RWPE1 (cell line): ENCODE data around the gene TTBK1.

Experiments used
- CTCF ChIA-PET: fragments of 350-600 bp; sonication (Branson Sonifier 250); formaldehyde crosslinking; extraction: SDS; loops from one replicate; lab custom pipeline; 2021; lab: Yijun Ruan, JAX
- POLR2A ChIA-PET: fragments of 400-600 bp; formaldehyde crosslinking; extraction: SDS; loops from one replicate; lab custom pipeline; 2020; ENCODE audit warnings: antibody characterized with exemption; ENCODE audit not compliant: low non-redundant PET; lab: Yijun Ruan, JAX
- DNase-seq: peaks from one replicate; pipeline ENCODE4 v3.0.0; 2012; ENCODE audit warnings: low spot score
- H3K27ac ChIP-seq: fragments of 450-650 bp; 2 replicates; pipeline ENCODE4 v1.5.1; 2017
- TF ChIP-seq, protein P1 (sequence below): fragments of 450-650 bp; conservative IDR thresholded peaks from 2 replicates; pipeline ENCODE4 v1.5.1; 2017; ENCODE audit warnings: low read depth, mild to moderate bottlenecking

The TTBK1 gene

GRCh38 chr6:43290339-43290904 is 47.1 kb downstream of the TTBK1 start:
- H3K27ac ChIP-seq: no peak overlapping the region
- TF ChIP-seq, protein P1, sequence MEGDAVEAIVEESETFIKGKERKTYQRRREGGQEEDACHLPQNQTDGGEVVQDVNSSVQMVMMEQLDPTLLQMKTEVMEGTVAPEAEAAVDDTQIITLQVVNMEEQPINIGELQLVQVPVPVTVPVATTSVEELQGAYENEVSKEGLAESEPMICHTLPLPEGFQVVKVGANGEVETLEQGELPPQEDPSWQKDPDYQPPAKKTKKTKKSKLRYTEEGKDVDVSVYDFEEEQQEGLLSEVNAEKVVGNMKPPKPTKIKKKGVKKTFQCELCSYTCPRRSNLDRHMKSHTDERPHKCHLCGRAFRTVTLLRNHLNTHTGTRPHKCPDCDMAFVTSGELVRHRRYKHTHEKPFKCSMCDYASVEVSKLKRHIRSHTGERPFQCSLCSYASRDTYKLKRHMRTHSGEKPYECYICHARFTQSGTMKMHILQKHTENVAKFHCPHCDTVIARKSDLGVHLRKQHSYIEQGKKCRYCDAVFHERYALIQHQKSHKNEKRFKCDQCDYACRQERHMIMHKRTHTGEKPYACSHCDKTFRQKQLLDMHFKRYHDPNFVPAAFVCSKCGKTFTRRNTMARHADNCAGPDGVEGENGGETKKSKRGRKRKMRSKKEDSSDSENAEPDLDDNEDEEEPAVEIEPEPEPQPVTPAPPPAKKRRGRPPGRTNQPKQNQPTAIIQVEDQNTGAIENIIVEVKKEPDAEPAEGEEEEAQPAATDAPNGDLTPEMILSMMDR: no peak
- ChIA-PET CTCF (interaction anchor here (1.2 kb wide), 1 partner anchor 44 kb away, joined by 4 read pairs; no protein-coding TSS in a partner anchor), POLR2A (no interaction called here)
- no peak for DNase-seq

DNA sequence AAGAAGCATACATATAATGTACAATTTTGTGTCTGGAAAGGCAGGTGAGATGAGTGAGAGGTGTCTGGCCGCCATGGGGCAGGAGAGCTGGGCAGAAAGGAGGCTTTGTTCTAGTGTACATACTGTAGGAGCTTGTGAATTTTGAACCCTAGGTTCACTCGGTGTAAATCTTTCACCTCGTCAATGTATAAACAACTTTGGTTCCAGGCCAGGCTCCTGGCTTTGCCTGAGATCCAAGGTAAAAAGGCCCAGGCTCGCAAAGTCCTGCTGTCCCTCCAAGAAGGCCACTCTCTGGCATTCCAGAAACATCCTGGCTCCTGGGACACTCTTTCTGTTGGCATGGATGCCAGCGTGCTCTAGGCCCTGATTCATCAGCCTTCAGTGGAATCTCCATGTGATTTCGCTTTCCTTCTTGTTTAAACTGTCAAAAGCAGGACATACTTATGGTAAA is 47.6 kb downstream of the TTBK1 start:
- no peak overlapping the region for H3K27ac ChIP-seq
- DNase-seq: no peak
- ChIA-PET CTCF (interaction anchor here (0.6 to 1.2 kb wide), 2 partner anchors 37 to 43 kb away, joined by 3 to 4 read pairs; no protein-coding TSS in a partner anchor), POLR2A (no interaction called here)
- TF ChIP-seq, protein P1: no peak

- H3K27ac ChIP-seq: no peak overlapping the region
- no peak for DNase-seq
- ChIA-PET CTCF (interaction anchor here (0.7 to 1.2 kb wide), 2 partner anchors 31 to 42 kb away, joined by 3 to 4 read pairs; no protein-coding TSS in a partner anchor), POLR2A (no interaction called here)
- TF ChIP-seq, protein P1: no peak
These were observed 48.4 kb downstream of the TTBK1 start for GRCh38 chr6:43291708-43292107.

DNA sequence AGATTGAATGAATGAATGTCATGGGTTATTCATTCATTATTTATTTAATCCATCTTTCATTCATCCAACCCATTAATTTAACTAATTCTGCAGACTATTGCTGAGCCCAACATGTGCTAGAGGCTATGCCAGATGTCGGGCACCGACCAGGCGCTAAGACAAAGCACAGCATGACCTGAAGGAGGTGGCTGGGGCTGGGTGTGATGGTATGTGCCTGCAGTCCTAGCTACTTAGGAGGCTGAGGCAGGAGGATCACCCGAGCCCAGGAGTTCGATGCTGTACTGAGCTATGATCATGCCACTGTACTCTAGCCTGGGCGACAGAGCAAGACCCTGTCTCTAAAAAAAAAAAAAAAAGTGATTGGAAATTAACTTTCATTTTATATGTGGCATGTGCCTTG is 49.1 kb downstream of the TTBK1 start:
- no peak for DNase-seq
- ChIA-PET POLR2A (no interaction called here), CTCF (interaction anchor here (0.7 kb wide), 1 partner anchor 30 kb away, joined by 3 read pairs; no protein-coding TSS in a partner anchor)
- TF ChIP-seq, protein P1: no peak
- H3K27ac ChIP-seq: no peak overlapping the region

DNA sequence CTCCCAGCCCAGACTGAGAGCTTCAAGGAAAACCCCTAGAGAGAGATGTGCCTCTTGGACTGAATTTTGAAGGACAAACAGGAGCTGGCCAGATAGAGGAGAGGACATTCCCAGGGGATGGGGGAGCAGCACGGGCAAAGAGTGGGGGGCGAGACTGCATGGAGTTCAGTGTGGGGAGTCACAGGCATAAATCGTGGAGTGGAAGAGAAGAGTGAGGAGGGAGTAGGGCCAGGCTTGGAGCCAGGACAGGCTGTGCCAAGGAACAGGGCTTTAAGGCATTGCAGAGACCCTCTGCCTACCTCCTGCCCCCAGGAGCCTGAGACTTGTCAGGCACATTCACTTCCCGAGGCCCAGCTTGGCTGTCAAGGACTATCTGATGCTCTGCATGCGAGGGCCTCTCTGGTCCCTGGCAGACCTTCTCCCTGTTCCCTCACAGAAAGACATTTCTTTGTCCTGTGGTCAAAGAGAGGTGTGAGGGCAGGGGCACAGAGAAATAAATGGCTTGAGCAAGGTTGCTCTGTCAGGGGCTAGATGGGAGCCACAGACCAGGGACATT is 49.6 kb downstream of the TTBK1 start:
- POLR2A ChIA-PET: no interaction called here
- H3K27ac ChIP-seq: no peak overlapping the region
- CTCF ChIA-PET: no interaction called here
- TF ChIP-seq, protein P1: no peak
- DNase-seq: no peak

DNA sequence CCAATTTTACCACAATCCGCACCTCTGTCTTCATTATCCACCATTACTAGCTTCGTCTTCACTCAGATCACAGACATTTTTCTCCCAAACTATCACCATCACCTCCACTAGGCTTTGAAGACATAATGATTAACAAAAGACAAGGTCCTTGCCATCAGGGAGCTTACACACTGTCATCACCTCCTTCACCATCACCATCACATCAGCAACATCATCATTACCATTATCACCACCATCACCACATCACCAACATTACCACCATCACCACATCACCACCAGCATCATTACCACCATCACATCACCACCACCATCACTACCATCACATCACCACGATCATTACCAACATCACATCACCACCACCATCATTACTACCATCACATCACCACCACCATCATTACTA is 50.4 kb downstream of the TTBK1 start:
- TF ChIP-seq, protein P1: no peak
- CTCF ChIA-PET: no interaction called here
- no peak for DNase-seq
- H3K27ac ChIP-seq: no peak overlapping the region
- POLR2A ChIA-PET: no interaction called here
